Vagina (tissue), 2 donors: ENCODE data around the gene ECE2.
A peak's percentile ranks its signal among the peaks of the same experiment; 100 is the strongest.

Source experiments
- CTCF ChIP-seq, 3 experiments: fragments of 450-650 bp in 2 of 3; fragments of 200-600 bp in 1 of 3; sonication (generic) in 1 of 3; IDR thresholded peaks; one replicate each; pipeline ENCODE4 v1.5.1; 2017 to 2019; ENCODE audit warnings: antibody characterized with exemption in 3 of 3, mild to moderate bottlenecking in 2 of 3, moderate library complexity in 2 of 3
- POLR2A ChIP-seq, 2 donors: fragments of 450-650 bp; IDR thresholded peaks; one replicate each; pipeline ENCODE4 v1.6.1; 2017; ENCODE audit warnings: antibody characterized with exemption in 2 of 2, mild to moderate bottlenecking in 2 of 2, moderate library complexity in 2 of 2
- POLR2AphosphoS5 ChIP-seq, 2 donors: sonication (generic); formaldehyde crosslinking; IDR thresholded peaks; one replicate each; pipeline ENCODE4 v1.9.0; 2017; ENCODE audit warnings: antibody characterized with exemption in 2 of 2, mild to moderate bottlenecking in 2 of 2, low read depth in 1 of 2; ENCODE audit not compliant: insufficient read depth in 1 of 2

GRCh38 chr3:184299488-184300377, 23.9 kb downstream of the ECE2 start:
- TF ChIP-seq CTCF (IDR thresholded peaks at IDR 0.05) (peak in 1 of 3 experiments; percentile 9), POLR2AphosphoS5 (IDR thresholded peaks at IDR 0.05; ENCODE audit: insufficient read depth in 1 of 2, low read depth in 1 of 2) (no peak), POLR2A (IDR thresholded peaks at IDR 0.05) (no peak)
